Iris pigment epithelial cell (primary cell): ENCODE results near the gene RFX2.

ENCODE experiments used
- DNase-seq: peaks from one replicate; pipeline ENCODE4 v3.0.0-alpha.2; 2011; ENCODE audit warnings: low read depth

RFX2 gene

GRCh38 chr19:6103894-6104293, 6.4 kb downstream of the RFX2 start:
- DNase-seq = no peak

- DNase-seq = peak; percentile 87
These were observed 7.1 kb downstream of the RFX2 start for GRCh38 chr19:6103217-6103644.

GRCh38 chr19:6101991-6102390, 8.3 kb downstream of the RFX2 start:
- DNase-seq = no peak

- no peak for DNase-seq
These were observed 8.9 kb downstream of the RFX2 start for GRCh38 chr19:6101291-6101825.

GRCh38 chr19:6100284-6100915, 9.9 kb downstream of the RFX2 start:
- DNase-seq = no peak

- no peak for DNase-seq
These were observed 10.7 kb downstream of the RFX2 start for GRCh38 chr19:6099599-6099998.

- no peak for DNase-seq
These were observed 11.3 kb downstream of the RFX2 start for GRCh38 chr19:6099033-6099432.

GRCh38 chr19:6098574-6098973, 11.7 kb downstream of the RFX2 start:
- DNase-seq = no peak

GRCh38 chr19:6097911-6098310, 12.4 kb downstream of the RFX2 start:
- DNase-seq = no peak

- DNase-seq = no peak
These were observed 14.5 kb downstream of the RFX2 start for GRCh38 chr19:6095760-6096159.

GRCh38 chr19:6092329-6093286, 17.7 kb downstream of the RFX2 start:
- DNase-seq = peak; percentile 78

GRCh38 chr19:6091771-6092291, 18.5 kb downstream of the RFX2 start:
- DNase-seq = peak; percentile 62

- DNase-seq = no peak
These were observed 19.7 kb downstream of the RFX2 start for GRCh38 chr19:6090634-6091033.

GRCh38 chr19:6088602-6089049, 21.7 kb downstream of the RFX2 start:
- peak; percentile 45 for DNase-seq

- no peak for DNase-seq
These were observed 23.2 kb downstream of the RFX2 start for GRCh38 chr19:6087074-6087571.

GRCh38 chr19:6086068-6086788, 24.1 kb downstream of the RFX2 start:
- peak; percentile 56 for DNase-seq

- DNase-seq = no peak
These were observed 25.5 kb downstream of the RFX2 start for GRCh38 chr19:6084821-6085220.

- DNase-seq = no peak
These were observed 31.2 kb downstream of the RFX2 start for GRCh38 chr19:6079107-6079506.

- DNase-seq = no peak
These were observed 32.2 kb downstream of the RFX2 start for GRCh38 chr19:6078068-6078467.

GRCh38 chr19:6076675-6077463, 33.4 kb downstream of the RFX2 start:
- peak; percentile 91 for DNase-seq

GRCh38 chr19:6076291-6076665, 34.0 kb downstream of the RFX2 start:
- DNase-seq = no peak
